ENCODE measurements around the gene SLC26A8. TPM values are rescaled to one million over a fixed set of nuclear protein-coding genes. Genes with fewer than 3 reads are reported as not detected.

Gene SLC26A8
- total RNA-seq, 2 experiments from 2014 or later, result not detected

- Mint-ChIP-seq H3K9me3 (no peaks in the 10 kb centered on the region), H3K4me3 (no peak overlapping the region), H3K36me3 (ENCODE audit: low read depth) (peaks cover 53% of the 10 kb centered on the region), H3K27me3 (no peaks in the 10 kb centered on the region), H3K27ac (peak overlapping the region; percentile 47), H3K4me1 (ENCODE audit: low read depth) (peaks cover 29% of the 10 kb centered on the region)
- H3K36me3 ChIP-seq (ENCODE audit: insufficient read depth, low read length), result peaks cover 45% of the 10 kb centered on the region
- ChIA-PET POLR2A (no interaction called here), CTCF (no interaction called here)
- peaks cover 16% of the 10 kb centered on the region for H3K4me1 ChIP-seq (ENCODE audit: insufficient read depth, low read length)
- no peaks in the 10 kb centered on the region for H3K27me3 ChIP-seq (ENCODE audit: control insufficient read depth in 1 of 2, insufficient read depth in 2 of 2, low read length in 2 of 2)
- H3K4me3 ChIP-seq (ENCODE audit: low read length), result no peak overlapping the region
- ATAC-seq (ENCODE audit: poor library complexity) (no peak), DNase-seq (no peak)
- intact Hi-C loops (cut with DNase I, micrococcal nuclease), result no loop called here
- no peak for TF ChIP-seq CTCF (IDR thresholded peaks at IDR 0.05)
- H3K27ac ChIP-seq (ENCODE audit: low read depth in 1 of 2, low read length in 2 of 2), result no peak overlapping the region
- H3K9me3 ChIP-seq (ENCODE audit: control insufficient read depth in 1 of 2, insufficient read depth in 1 of 2, low read length in 2 of 2), result no peaks in the 10 kb centered on the region
Observed at GRCh38 chr6:36054956-36055355, 30.5 kb upstream of the SLC26A8 start.

- no peak for ATAC-seq (ENCODE audit: poor library complexity)
- H3K36me3 ChIP-seq (ENCODE audit: insufficient read depth, low read length), result peaks cover 40% of the 10 kb centered on the region
Observed at GRCh38 chr6:36054415-36054814, 30.0 kb upstream of the SLC26A8 start.

DNA sequence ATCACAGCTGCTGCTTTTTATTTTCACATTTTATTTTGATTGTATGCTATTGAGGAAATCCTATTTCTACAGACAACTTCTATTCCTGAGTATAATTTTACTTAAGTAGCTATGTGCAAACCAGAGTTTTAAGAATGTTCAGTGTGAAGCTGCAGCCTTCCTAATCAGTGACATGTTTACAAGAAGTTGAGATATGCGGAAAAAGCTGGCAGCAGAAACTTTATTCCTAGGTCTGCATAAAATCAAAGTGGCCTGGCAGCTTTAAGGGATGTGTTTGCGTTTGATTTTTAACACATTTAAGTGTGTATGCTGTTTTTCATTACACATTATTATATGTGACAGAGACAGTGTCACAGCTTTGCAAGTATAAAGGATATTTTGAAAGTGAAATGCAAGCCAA is 29.4 kb upstream of the SLC26A8 start:
- Mint-ChIP-seq H3K9me3 (no peaks in the 10 kb centered on the region), H3K4me3 (no peak overlapping the region)

More at GRCh38 chr6:36054415-36054814, 30.0 kb upstream of the SLC26A8 start:
- Mint-ChIP-seq H3K27ac (no peak overlapping the region), H3K27me3 (no peaks in the 10 kb centered on the region), H3K9me3 (no peaks in the 10 kb centered on the region), H3K4me3 (no peak overlapping the region), H3K36me3 (ENCODE audit: low read depth) (peaks cover 47% of the 10 kb centered on the region), H3K4me1 (ENCODE audit: low read depth) (peaks cover 24% of the 10 kb centered on the region)
- Histone ChIP-seq H3K27ac (ENCODE audit: low read depth in 1 of 2, low read length in 2 of 2) (no peak overlapping the region), H3K27me3 (ENCODE audit: control insufficient read depth in 1 of 2, insufficient read depth in 2 of 2, low read length in 2 of 2) (no peaks in the 10 kb centered on the region), H3K4me1 (ENCODE audit: insufficient read depth, low read length) (peaks cover 21% of the 10 kb centered on the region), H3K4me3 (ENCODE audit: low read length) (no peak overlapping the region), H3K9me3 (ENCODE audit: control insufficient read depth in 1 of 2, insufficient read depth in 1 of 2, low read length in 2 of 2) (no peaks in the 10 kb centered on the region)
- intact Hi-C loops (cut with DNase I, micrococcal nuclease), result no loop called here
- POLR2A ChIA-PET, result no interaction called here
- CTCF ChIA-PET, result no interaction called here
- no peak for TF ChIP-seq CTCF (IDR thresholded peaks at IDR 0.05)
- DNase-seq, result no peak

More for the DNA sequence above, 29.4 kb upstream of the SLC26A8 start:
- peaks cover 24% of the 10 kb centered on the region for H3K4me1 ChIP-seq (ENCODE audit: insufficient read depth, low read length)
- TF ChIP-seq CTCF (IDR thresholded peaks at IDR 0.05), result no peak
- no peak overlapping the region for H3K4me3 ChIP-seq (ENCODE audit: low read length)
- peaks cover 36% of the 10 kb centered on the region for H3K36me3 ChIP-seq (ENCODE audit: insufficient read depth, low read length)
- Mint-ChIP-seq H3K36me3 (ENCODE audit: low read depth) (peaks cover 44% of the 10 kb centered on the region), H3K27ac (no peak overlapping the region), H3K4me1 (ENCODE audit: low read depth) (peaks cover 21% of the 10 kb centered on the region), H3K27me3 (no peaks in the 10 kb centered on the region)
- DNase-seq, result no peak
- H3K9me3 ChIP-seq (ENCODE audit: control insufficient read depth in 1 of 2, insufficient read depth in 1 of 2, low read length in 2 of 2), result no peaks in the 10 kb centered on the region
- ChIA-PET CTCF (interaction anchor here (0.7 kb wide), 1 partner anchor 26 kb away, joined by 3 read pairs; the partner anchor contains the start of gene MAPK14), POLR2A (no interaction called here)
- H3K27ac ChIP-seq (ENCODE audit: low read depth in 1 of 2, low read length in 2 of 2), result no peak overlapping the region
- intact Hi-C loops (cut with DNase I, micrococcal nuclease), result no loop called here
- no peaks in the 10 kb centered on the region for H3K27me3 ChIP-seq (ENCODE audit: control insufficient read depth in 1 of 2, insufficient read depth in 2 of 2, low read length in 2 of 2)
- no peak for ATAC-seq (ENCODE audit: poor library complexity)
